LNCaP clone FGC (cell line): Measurements from ENCODE around the gene GNAQ.

ENCODE experiments used
- DNase-seq: peaks from one replicate; pipeline ENCODE4 v3.0.0-alpha.2; 2011; ENCODE audit warnings: low read depth
- H3K4me3 ChIP-seq: 2 replicates; pipeline ENCODE4 v1.5.1; 2011; ENCODE audit warnings: mild to moderate bottlenecking, low read depth, low read length, control low read depth
- TF ChIP-seq, protein P1 (sequence below): IDR thresholded peaks from 2 replicates; pipeline ENCODE4 v1.5.1; 2012; ENCODE audit warnings: mild to moderate bottlenecking; ENCODE audit not compliant: control insufficient read depth, insufficient read depth; ENCODE audit errors: extremely low read depth

Gene GNAQ

DNA sequence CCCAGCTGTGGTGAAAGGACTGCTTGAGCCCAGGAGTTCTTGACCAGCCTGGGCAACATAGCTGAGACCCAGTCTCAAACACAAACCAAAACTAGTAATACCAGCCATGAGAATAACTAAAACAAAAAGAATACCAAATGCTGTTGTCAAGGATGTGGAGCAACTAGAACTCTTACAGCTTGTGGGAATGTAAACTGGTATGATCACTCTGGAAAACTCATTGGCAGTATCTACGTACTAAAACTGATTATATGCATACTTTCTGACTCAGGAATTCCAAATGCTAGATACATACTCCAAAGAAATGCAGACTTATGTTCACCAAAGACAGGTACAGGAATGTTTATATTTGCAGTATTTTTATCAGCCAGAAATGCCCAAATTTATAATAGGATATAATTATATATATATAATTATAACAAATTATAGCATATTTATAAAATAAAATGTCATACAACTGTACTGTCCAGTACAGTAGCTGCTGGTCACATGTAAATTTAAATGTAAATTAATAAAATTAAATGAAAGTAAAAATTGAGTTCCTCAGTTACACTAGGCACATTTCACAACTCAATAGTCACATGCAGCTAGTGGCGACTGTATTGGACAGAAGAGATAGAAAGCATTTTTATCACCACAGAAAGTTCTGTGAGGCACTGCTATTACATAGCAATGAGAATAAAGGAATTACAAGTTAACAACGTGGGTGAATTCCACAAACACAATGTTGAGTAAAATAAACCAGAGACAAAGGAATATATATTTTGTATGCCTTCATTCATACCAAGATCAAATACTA, 118.5 kb downstream of the GNAQ start:
- DNase-seq, result no peak
- H3K4me3 ChIP-seq, result no peak overlapping the region
- TF ChIP-seq, protein P1, sequence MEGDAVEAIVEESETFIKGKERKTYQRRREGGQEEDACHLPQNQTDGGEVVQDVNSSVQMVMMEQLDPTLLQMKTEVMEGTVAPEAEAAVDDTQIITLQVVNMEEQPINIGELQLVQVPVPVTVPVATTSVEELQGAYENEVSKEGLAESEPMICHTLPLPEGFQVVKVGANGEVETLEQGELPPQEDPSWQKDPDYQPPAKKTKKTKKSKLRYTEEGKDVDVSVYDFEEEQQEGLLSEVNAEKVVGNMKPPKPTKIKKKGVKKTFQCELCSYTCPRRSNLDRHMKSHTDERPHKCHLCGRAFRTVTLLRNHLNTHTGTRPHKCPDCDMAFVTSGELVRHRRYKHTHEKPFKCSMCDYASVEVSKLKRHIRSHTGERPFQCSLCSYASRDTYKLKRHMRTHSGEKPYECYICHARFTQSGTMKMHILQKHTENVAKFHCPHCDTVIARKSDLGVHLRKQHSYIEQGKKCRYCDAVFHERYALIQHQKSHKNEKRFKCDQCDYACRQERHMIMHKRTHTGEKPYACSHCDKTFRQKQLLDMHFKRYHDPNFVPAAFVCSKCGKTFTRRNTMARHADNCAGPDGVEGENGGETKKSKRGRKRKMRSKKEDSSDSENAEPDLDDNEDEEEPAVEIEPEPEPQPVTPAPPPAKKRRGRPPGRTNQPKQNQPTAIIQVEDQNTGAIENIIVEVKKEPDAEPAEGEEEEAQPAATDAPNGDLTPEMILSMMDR, result no peak

- TF ChIP-seq, protein P1, result no peak
- DNase-seq, result no peak
- H3K4me3 ChIP-seq, result no peak overlapping the region
These were observed 119.7 kb downstream of the GNAQ start for GRCh38 chr9:77911928-77912327.

- TF ChIP-seq, protein P1, result no peak
- DNase-seq, result no peak
- no peak overlapping the region for H3K4me3 ChIP-seq
These were observed 121.4 kb downstream of the GNAQ start for GRCh38 chr9:77910194-77910621.

DNA sequence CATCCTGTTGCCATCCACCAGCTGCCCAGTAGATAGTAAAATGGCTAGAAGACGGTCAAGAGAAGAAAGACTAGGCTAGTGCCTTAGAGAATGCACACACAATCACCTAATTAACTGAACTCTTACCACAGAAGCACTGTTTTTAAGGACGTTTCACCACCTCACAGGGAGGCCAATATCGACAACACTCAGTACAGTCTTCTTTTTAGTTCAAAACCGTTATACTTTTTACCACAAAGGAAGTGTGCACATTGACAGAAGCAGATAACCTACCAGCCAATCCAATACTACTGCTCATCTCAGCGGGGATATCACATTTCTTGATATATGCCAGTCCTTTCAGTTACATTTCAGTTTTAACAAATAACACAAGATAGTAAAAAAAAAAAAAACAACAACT, 122.3 kb downstream of the GNAQ start:
- no peak overlapping the region for H3K4me3 ChIP-seq
- TF ChIP-seq, protein P1, result no peak
- DNase-seq, result no peak

DNA sequence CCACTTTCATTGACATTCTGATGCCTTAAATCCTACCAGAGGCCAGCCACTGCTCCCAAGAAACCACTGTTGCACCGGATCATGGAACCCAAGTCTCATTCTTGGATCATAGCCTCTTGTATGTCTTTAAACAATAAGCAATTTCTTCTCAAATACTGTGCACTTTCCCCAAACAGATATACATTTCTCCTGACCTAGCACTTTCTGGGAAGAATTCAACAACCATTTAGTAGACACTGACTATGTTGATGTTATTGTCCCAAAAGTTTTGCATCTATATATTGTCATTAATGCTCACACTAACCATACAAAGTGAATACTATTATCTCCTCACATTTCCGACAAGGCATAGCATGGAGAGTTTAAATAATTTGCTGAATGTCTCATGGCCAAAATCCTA, 123.3 kb downstream of the GNAQ start:
- TF ChIP-seq, protein P1, result no peak
- H3K4me3 ChIP-seq, result no peak overlapping the region
- no peak for DNase-seq

DNA sequence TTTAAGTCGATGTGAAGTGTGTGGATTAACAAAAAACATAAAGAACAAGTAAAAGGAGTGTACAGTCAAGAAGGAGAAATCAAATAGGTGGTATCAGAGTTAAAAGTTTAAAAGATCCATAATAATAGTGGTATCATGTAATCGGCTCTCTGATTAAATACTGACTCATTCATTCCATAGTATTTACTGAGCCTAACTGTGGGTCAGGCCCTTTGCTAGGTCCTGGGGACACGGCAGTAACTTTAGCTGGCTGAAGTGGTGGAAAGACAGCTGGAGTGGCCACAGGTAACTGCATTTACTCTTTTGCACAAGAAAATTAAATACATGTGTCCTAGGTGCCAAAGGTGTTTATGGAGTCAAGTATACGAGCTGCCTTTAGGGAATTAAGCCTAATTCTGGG, 124.0 kb downstream of the GNAQ start:
- TF ChIP-seq, protein P1, result no peak
- no peak for DNase-seq
- H3K4me3 ChIP-seq, result no peak overlapping the region

GRCh38 chr9:77906991-77907390, 124.6 kb downstream of the GNAQ start:
- DNase-seq, result no peak
- TF ChIP-seq, protein P1, result no peak
- no peak overlapping the region for H3K4me3 ChIP-seq
